Measurements from ENCODE around the gene ZNF444.
"Not testable (repeated sequence)": the region's sequence is repeated elsewhere in the genome, so short reads cannot be mapped to it uniquely, and the experiment has no call there.

The ZNF444 gene

GRCh38 chr19:56148096-56148495 lies 7.0 kb downstream of the ZNF444 start:
- no peak for DNase-seq (ENCODE audit: low spot score)

DNA sequence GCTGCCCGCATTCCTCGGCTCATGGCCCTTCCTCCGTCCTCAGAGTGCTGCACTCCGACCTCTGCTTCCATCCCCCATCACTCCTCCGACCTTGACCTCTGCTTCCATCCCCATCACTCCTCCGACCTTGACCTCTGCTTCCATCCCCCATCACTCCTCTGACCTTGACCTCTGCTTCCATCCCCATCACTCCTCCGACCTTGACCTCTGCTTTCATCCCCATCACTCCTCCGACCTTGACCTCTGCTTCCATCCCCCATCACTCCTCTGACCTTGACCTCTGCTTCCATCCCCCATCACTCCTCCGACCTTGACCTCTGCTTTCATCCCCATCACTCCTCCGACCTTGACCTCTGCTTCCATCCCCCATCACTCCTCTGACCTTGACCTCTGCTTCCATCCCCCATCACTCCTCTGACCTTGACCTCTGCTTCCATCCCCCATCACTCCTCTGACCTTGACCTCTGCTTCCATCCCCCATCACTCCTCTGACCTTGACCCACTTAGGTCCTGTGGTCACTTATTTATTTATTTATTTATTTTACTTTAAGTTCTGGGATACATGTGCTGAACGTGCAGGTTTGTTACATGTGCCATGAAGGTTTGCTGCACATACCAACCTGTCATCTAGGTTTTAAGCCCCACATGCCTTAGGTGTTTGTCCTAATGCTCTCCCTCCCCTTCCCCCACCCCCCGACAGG lies 8.0 kb downstream of the ZNF444 start:
- DNase-seq (ENCODE audit: low spot score): not testable (repeated sequence)

- no peak for DNase-seq (ENCODE audit: low spot score)
Observed at GRCh38 chr19:56149656-56150038, 8.6 kb downstream of the ZNF444 start.

DNA sequence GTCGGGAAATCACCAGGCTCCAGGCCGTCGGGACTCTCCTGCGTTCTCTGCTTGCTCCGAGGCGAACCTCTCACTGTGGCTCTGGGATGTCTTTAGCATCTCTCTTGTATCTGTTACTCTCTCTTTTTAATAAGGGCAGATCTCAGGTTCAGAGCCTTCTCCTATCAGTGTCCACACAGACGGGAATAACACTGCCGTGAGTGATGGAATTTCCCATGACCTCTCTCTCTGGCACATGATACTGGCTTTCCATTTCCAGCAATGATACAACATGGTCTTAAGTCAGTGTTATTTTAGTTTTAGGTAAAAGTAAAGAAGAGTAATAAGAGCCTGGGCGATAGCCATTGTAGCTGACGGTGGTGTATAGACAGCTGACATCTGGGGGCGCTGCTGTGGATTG lies 9.3 kb downstream of the ZNF444 start:
- DNase-seq (ENCODE audit: low spot score): no peak

GRCh38 chr19:56152644-56153043 lies 11.6 kb downstream of the ZNF444 start:
- no peak for DNase-seq (ENCODE audit: low spot score)

- DNase-seq (ENCODE audit: low spot score): no peak
Observed at GRCh38 chr19:56153507-56153906, 12.4 kb downstream of the ZNF444 start.

- no peak for DNase-seq (ENCODE audit: low spot score)
Observed at GRCh38 chr19:56155124-56155687, 14.1 kb downstream of the ZNF444 start.

DNA sequence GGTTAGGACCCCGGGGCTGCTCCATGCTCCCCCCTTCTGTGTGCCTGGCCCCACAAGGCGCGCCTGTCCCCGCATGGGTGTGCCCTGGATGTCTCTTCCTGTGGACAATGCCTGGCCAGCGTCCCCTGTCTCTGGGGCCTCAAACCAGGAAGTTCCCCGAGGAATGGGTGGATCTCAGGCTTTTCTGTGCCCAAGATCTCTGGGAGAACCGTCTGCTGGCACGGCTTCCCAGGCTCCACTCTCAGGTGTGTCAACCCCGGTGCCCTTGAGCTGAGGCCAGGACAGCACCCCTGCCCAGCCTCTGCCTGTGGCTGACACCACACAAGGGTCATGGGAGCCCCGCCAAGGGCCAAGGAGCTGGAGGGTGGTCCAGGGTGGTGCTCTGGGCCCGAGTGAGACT lies 15.7 kb downstream of the ZNF444 start:
- no peak for DNase-seq (ENCODE audit: low spot score)

- no peak for DNase-seq (ENCODE audit: low spot score)
Observed at GRCh38 chr19:56158170-56158757, 17.2 kb downstream of the ZNF444 start.

GRCh38 chr19:56159009-56159559 lies 18.0 kb downstream of the ZNF444 start:
- no peak for DNase-seq (ENCODE audit: low spot score)

GRCh38 chr19:56159622-56160271 lies 18.7 kb downstream of the ZNF444 start:
- DNase-seq (ENCODE audit: low spot score): no peak

DNA sequence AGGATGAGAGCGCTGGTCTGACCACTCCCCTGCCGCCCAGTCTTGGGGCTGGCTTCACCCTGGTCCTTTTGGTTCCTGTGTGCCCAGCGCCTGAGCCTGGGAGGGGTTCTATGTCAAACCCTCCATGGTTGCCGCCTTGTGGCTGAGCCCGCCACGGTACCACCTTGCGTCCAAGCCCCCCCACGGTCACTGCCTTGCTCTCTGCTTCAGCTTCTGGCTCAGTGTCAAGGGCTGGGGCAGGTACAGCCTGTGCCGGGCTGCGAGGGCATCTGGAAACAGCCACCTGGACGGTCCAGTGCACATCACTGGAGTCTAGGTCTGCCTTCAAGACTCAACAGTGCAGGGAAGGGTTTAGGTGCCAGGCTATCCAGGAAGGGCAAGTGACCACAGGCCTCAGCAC lies 20.4 kb downstream of the ZNF444 start:
- DNase-seq (ENCODE audit: low spot score): no peak

- peak; percentile 26 for DNase-seq (ENCODE audit: low spot score)
Observed at GRCh38 chr19:56162258-56162657, 21.2 kb downstream of the ZNF444 start.

- no peak for DNase-seq (ENCODE audit: low spot score)
Observed at GRCh38 chr19:56163097-56163496, 22.0 kb downstream of the ZNF444 start.

DNA sequence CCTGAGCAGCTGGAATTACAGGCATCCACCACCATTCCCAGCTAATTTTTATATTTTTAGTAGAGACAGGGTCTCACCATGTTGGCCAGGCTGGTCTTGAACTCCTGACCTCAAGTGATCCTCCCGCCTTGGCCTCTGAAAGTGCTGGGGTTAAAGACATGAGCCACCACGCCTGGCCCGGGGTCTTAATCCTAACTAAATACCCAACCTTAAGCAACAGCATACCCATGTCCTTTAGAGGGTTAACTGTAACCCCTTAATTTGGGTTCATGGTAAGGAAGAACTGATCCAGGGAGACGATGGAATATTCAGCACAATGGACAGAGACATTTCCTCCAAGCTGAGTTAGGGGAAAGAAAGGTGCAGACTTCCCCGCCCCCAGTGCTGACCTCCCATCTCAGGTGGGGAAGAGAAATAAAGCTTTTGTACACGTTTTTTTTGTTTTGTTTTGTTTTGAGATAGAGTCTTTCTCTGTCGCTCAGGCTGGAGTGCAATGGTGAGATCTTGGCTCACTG lies 26.0 kb downstream of the ZNF444 start:
- no peak for DNase-seq (ENCODE audit: low spot score)

DNA sequence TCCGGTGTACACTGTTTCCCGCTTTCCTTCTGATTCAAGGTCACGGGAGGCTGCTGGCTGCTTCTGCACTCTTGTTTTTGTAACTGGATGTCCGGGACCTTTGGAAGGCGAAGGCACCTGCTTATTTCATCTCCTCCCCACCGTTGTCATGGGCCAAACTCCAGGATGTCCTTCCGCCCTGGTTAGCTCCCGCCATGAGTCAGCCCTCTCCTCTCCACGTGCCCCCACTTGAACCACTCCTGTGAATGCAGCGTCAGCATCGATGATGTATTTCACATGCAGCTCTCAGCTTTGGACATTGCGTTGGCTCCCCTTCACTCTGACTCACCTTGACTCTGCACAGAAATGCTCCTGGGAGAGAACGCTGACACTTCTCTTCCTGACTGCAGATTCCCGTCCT lies 29.2 kb downstream of the ZNF444 start:
- no peak for DNase-seq (ENCODE audit: low spot score)

GRCh38 chr19:56174086-56174485 lies 33.0 kb downstream of the ZNF444 start:
- DNase-seq (ENCODE audit: low spot score): no peak

GRCh38 chr19:56174550-56174949 lies 33.5 kb downstream of the ZNF444 start:
- DNase-seq (ENCODE audit: low spot score): no peak

- not testable (repeated sequence) for DNase-seq (ENCODE audit: low spot score)
Observed at GRCh38 chr19:56175861-56176307, 34.8 kb downstream of the ZNF444 start, which contains the start of gene GALP. Gene GALP, plus strand, starts transcription at chr19:56176008. Its CDS starts 1,101 bp downstream, at chr19:56177109.

DNA sequence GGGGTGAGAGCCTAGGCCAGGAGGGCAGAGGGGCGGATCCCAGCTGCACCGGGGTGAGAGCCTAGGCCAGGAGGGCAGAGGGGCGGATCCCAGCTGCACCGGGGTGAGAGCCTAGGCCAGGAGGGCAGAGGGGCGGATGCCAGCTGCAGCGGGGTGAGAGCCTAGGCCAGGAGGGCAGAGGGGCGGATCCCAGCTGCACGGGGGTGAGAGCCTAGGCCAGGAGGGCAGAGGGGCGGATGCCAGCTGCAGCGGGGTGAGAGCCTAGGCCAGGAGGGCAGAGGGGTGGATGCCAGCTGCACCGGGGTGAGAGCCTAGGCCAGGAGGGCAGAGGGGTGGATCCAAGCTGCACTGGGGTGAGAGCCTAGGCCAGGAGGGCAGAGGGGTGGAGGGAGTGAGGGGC lies 35.2 kb downstream of the ZNF444 start:
- not testable (repeated sequence) for DNase-seq (ENCODE audit: low spot score)

DNA sequence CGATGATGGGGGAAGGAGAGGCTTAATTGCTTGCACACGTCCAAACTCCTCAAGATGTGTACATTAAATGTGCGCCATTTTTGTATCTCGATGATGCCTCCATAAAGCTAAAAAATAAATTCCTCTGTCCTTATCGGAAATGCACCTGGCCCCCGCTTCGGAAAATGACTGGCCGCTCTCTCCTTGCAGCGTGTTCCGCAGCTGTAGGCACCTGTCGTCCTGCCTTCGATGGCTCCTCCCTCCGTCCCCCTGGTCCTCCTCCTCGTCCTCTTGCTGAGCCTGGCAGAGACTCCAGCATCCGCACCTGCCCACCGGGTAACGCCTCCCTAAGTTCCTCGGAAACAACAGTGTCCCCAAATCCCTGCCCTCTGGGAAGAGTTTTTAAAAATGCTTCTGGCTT lies 35.8 kb downstream of the ZNF444 start:
- no peak for DNase-seq (ENCODE audit: low spot score)

- DNase-seq (ENCODE audit: low spot score): no peak
Observed at GRCh38 chr19:56177564-56178243, 36.6 kb downstream of the ZNF444 start.

All from activated CD4-positive, alpha-beta T cell treated with anti-CD3 and anti-CD28 coated beads, Interleukin-2, Interleukin-4, amounts not matched to agents 100 ng/mL and 50 ng/mL, durations not matched to agents 16 hours and 8 hours (primary cell).